Transverse colon (tissue), 4 donors: ENCODE data around the gene RAB26. TPM values are rescaled to one million over a fixed set of nuclear protein-coding genes. Genes with fewer than 3 reads are reported as not detected.
"Not testable (repeated sequence)": the region's sequence is repeated elsewhere in the genome, so short reads cannot be mapped to it uniquely, and the experiment has no call there.

Experiments
- DNase-seq: peaks from one replicate; pipeline ENCODE4 v3.0.0-alpha.2; 2019
- H3K27ac ChIP-seq, 4 donors: fragments of 200-600 bp; sonication (generic); 2 replicates each; pipeline ENCODE4 v1.5.1; 2016 to 2018; ENCODE audit warnings: inconsistent platforms in 4 of 4
- H3K27me3 ChIP-seq: fragments of 200-600 bp; sonication (generic); 2 replicates; pipeline ENCODE4 v1.5.1; 2017; ENCODE audit warnings: inconsistent platforms
- H3K36me3 ChIP-seq, 4 donors: fragments of 200-600 bp; sonication (generic); 2 replicates each; pipeline ENCODE4 v1.5.1; 2017 to 2019; ENCODE audit warnings: inconsistent platforms in 4 of 4
- H3K4me1 ChIP-seq, 4 donors: fragments of 200-600 bp; sonication (generic); 2 replicates each; pipeline ENCODE4 v1.5.1; 2017 to 2020; ENCODE audit warnings: inconsistent platforms in 4 of 4
- H3K4me3 ChIP-seq, 4 donors: fragments of 200-600 bp; sonication (generic); 1 replicate in 1 of 4; 2 replicates in 3 of 4; pipeline versions ENCODE4 v1.5.1 to v1.6.1; 2017 to 2019; ENCODE audit warnings: inconsistent platforms in 4 of 4
- H3K9me3 ChIP-seq, 2 donors: fragments of 200-600 bp; sonication (generic); 2 replicates each; pipeline ENCODE4 v1.5.1; 2017 to 2019; ENCODE audit warnings: inconsistent platforms in 2 of 2
- CTCF ChIP-seq, 5 experiments: fragments of 200-600 bp in 3 of 5; fragments of 450-650 bp in 2 of 5; sonication (generic) in 3 of 5; IDR thresholded peaks; 1 replicate in 2 of 5; 2 replicates in 3 of 5; pipeline ENCODE4 v1.5.1; 2016 to 2017; ENCODE audit warnings: antibody characterized with exemption in 5 of 5, inconsistent platforms in 3 of 5, mild to moderate bottlenecking in 2 of 5, moderate library complexity in 1 of 5
- EP300 ChIP-seq: sonication (generic); formaldehyde crosslinking; IDR thresholded peaks from one replicate; pipeline ENCODE4 v1.6.1; 2017; ENCODE audit warnings: antibody characterized with exemption, low read depth
- POLR2A ChIP-seq: fragments of 450-650 bp; IDR thresholded peaks from one replicate; pipeline ENCODE4 v1.6.1; 2016; ENCODE audit warnings: antibody characterized with exemption, mild to moderate bottlenecking, moderate library complexity
- POLR2AphosphoS5 ChIP-seq, 3 donors: sonication (generic); formaldehyde crosslinking; IDR thresholded peaks; one replicate each; pipeline ENCODE4 v1.6.1; 2016; ENCODE audit warnings: antibody characterized with exemption in 3 of 3
- WGBS, 2 donors: methylation state at CpG; one replicate each; pipeline ENCODE4 v1.1.5; 2018; ENCODE audit warnings: low coverage in 1 of 2; 5-methylcytosine and 5-hydroxymethylcytosine counted together
- in situ Hi-C, 4 donors: fragments of 200-750 bp; cut with MboI; loops; one replicate each; pipeline versions ENCODE4 v1.15.0 to v1.15.1; 2017; ENCODE audit warnings: low sequenced_read_pairs in 3 of 4, low pct_ligation_motif_present in 1 of 4, low pct_unique_long_range_greater_than_20kb in 1 of 4
- intact Hi-C: fragments of 100-400 bp; cut with DNase I; formaldehyde crosslinking; loops from one replicate; pipeline ENCODE4 v1.15.1; 2023; ENCODE audit warnings: low total_unique reads
- total RNA-seq, 4 donors: library from RNA; depleted of rRNA; stranded (reverse); fragments of >200 nt; gene quantifications; one replicate each; pipeline ENCODE4 v1.1.0, GENCODE V29; 2016

The RAB26 gene
- total RNA-seq, 4 donors from 2014 or later = 8.3 to 28.4 (median 14.2) TPM

- WGBS, 2 donors = 40 to 56% methylated on average over 1 to 4 of the region's 4 CpGs
- H3K4me1 ChIP-seq = peaks cover 10 to 18% (median 15%) of the 10 kb centered on the region in 4 donors
- H3K4me3 ChIP-seq = no peak overlapping the region
- in situ Hi-C loops = loop anchor here in 1 of 4 donors (25.0 kb wide), 1 partner anchor 289 kb away; the partner anchor contains the start of gene TBC1D24
- no peaks in the 10 kb centered on the region for H3K9me3 ChIP-seq
- DNase-seq = no peak
- no peaks in the 10 kb centered on the region for H3K36me3 ChIP-seq
- intact Hi-C loops = no loop called here
- H3K27me3 ChIP-seq = peaks cover 60% of the 10 kb centered on the region
- H3K27ac ChIP-seq = no peak overlapping the region
- no peak for TF ChIP-seq CTCF (IDR thresholded peaks at IDR 0.05)
- TF ChIP-seq POLR2A = no peak
Observed at GRCh38 chr16:2198283-2198682, 49.9 kb downstream of the RAB26 start.

GRCh38 chr16:2199095-2199494 is 50.7 kb downstream of the RAB26 start:
- 76% methylated on average over 5 of the region's 5 CpGs; no CpG with 5 or more reads in 1 of the 2 donors for WGBS, 2 donors
- no peak overlapping the region for H3K4me3 ChIP-seq
- intact Hi-C loops (no loop called here), in situ Hi-C loops (loop anchor here in 1 of 4 donors (25.0 kb wide), 1 partner anchor 288 kb away; the partner anchor contains the start of gene TBC1D24)
- no peak overlapping the region for H3K27ac ChIP-seq
- DNase-seq = no peak
- TF ChIP-seq EP300 = no peak
- TF ChIP-seq POLR2AphosphoS5 (IDR thresholded peaks at IDR 0.05) = no peak
- TF ChIP-seq POLR2A = no peak
- no peak for TF ChIP-seq CTCF (IDR thresholded peaks at IDR 0.05)
- H3K27me3 ChIP-seq = peaks cover 52% of the 10 kb centered on the region
- no peaks in the 10 kb centered on the region for H3K9me3 ChIP-seq
- H3K36me3 ChIP-seq = no peaks in the 10 kb centered on the region
- peaks cover 10 to 18% (median 15%) of the 10 kb centered on the region in 4 donors for H3K4me1 ChIP-seq

GRCh38 chr16:2199621-2200139 is 51.3 kb downstream of the RAB26 start:
- in situ Hi-C loops = loop anchor here in 1 of 4 donors (25.0 kb wide), 1 partner anchor 288 kb away; the partner anchor contains the start of gene TBC1D24
- intact Hi-C loops = no loop called here
- H3K4me3 ChIP-seq = no peak overlapping the region
- 72% methylated on average over 14 of the region's 14 CpGs; no CpG with 5 or more reads in 1 of the 2 donors for WGBS, 2 donors
- peaks cover 12 to 20% (median 16%) of the 10 kb centered on the region in 4 donors for H3K4me1 ChIP-seq
- peaks cover 46% of the 10 kb centered on the region for H3K27me3 ChIP-seq
- DNase-seq = no peak
- no peaks in the 10 kb centered on the region for H3K9me3 ChIP-seq
- H3K36me3 ChIP-seq = no peaks in the 10 kb centered on the region
- TF ChIP-seq POLR2A (no peak), CTCF (IDR thresholded peaks at IDR 0.05) (no peak), EP300 (no peak), POLR2AphosphoS5 (IDR thresholded peaks at IDR 0.05) (no peak)
- no peak overlapping the region for H3K27ac ChIP-seq

GRCh38 chr16:2200313-2200712 is 51.9 kb downstream of the RAB26 start:
- no peak for DNase-seq
- WGBS, 2 donors = 68 to 78% methylated on average over 5 to 6 of the region's 6 CpGs
- Histone ChIP-seq H3K36me3 (no peaks in the 10 kb centered on the region), H3K27me3 (peaks cover 40% of the 10 kb centered on the region), H3K9me3 (no peaks in the 10 kb centered on the region), H3K4me3 (no peak overlapping the region), H3K4me1 (peaks cover 10 to 17% (median 14%) of the 10 kb centered on the region in 4 donors), H3K27ac (no peak overlapping the region)
- in situ Hi-C loops (no loop called here), intact Hi-C loops (no loop called here)
- no peak for TF ChIP-seq CTCF (IDR thresholded peaks at IDR 0.05)
- TF ChIP-seq POLR2A = no peak
- no peak for TF ChIP-seq EP300
- no peak for TF ChIP-seq POLR2AphosphoS5 (IDR thresholded peaks at IDR 0.05)

GRCh38 chr16:2203119-2203688 is 54.8 kb downstream of the RAB26 start:
- intact Hi-C loops, DNase-seq, H3K27ac ChIP-seq, H3K36me3 ChIP-seq, in situ Hi-C loops, H3K4me3 ChIP-seq, H3K9me3 ChIP-seq: not testable (repeated sequence)
- peaks cover 15% of the 10 kb centered on the region for H3K27me3 ChIP-seq
- peaks cover 11 to 18% (median 13%) of the 10 kb centered on the region in 4 donors for H3K4me1 ChIP-seq
- WGBS, 2 donors = 89 to 90% methylated on average over 7 to 8 of the region's 8 CpGs
